PFSK-1 (cell line): ENCODE data around the gene HMOX1.

Experiments
- FOXP2 ChIP-seq: optimal IDR thresholded peaks from 2 replicates; pipeline ENCODE3; 2011; ENCODE audit warnings: borderline replicate concordance, control low read depth, inconsistent platforms; ENCODE audit not compliant: insufficient read depth; ENCODE audit errors: extremely low read length, extremely low read depth
- POLR2AphosphoS5 ChIP-seq: IDR thresholded peaks from 2 replicates; pipeline ENCODE4 v1.6.1; 2012; ENCODE audit warnings: low read depth, mild to moderate bottlenecking, control low read depth, low read length, moderate library complexity
- SIN3A ChIP-seq: IDR thresholded peaks from 2 replicates; pipeline ENCODE4 v1.6.1; 2012; ENCODE audit warnings: mild to moderate bottlenecking, low read length, moderate library complexity, borderline replicate concordance; ENCODE audit not compliant: insufficient read depth
- TAF1 ChIP-seq: IDR thresholded peaks from 2 replicates; pipeline ENCODE4 v1.6.1; 2012; ENCODE audit warnings: low read length, control low read depth, borderline replicate concordance; ENCODE audit not compliant: insufficient read depth
- TF ChIP-seq, protein P1 (sequence below), 2 experiments: IDR thresholded peaks; 2 replicates each; pipeline versions ENCODE4 v1.6.1 to v1.8.0; 2011 to 2012; ENCODE audit warnings: low read depth in 2 of 2, low read length in 2 of 2, control low read depth in 1 of 2, inconsistent platforms in 1 of 2, mild to moderate bottlenecking in 1 of 2, moderate library complexity in 1 of 2; ENCODE audit not compliant: insufficient read depth in 1 of 2

The HMOX1 gene

DNA sequence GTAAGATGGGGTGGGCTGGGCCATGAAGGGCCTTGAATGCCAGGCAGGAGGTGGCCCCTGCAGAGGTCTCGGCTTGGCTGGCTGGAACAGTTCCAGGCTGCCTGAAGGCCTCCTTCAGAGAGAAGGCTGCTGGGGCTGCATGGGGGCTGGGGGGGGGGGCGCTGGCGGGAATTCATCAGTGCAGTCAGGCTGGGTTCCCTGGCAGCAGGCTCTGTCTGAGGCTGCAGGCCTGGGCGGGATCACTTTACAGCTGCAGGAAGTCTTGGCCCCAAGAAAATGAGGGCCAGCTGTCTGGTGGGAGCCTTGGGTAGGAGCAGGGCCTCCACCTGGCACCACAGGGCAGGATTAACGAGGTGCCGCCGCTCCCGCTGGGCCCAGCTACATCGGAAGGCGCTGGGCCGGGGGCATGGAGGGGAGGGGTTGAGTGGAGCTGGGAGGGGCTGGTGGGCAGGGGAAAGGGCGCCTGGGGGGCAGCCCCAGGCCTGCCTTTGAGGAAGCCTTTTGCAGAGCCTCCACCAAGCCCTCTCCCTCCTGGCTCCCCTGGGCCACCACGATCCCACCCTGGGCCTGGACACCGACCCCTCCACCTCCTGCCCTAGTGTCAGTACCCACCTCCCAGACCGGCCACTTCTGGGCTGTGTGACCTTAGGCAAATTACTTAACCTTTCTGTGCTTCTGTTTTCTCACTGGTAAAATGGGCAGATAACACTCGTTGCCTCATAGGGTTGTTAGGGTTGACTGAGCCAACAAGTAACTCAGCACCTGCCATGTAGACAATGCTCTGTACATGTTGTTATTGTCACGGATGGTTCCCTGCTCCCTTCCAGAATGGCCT, 31.0 kb upstream of the HMOX1 start:
- TF ChIP-seq POLR2AphosphoS5 (no peak), SIN3A (no peak), TAF1 (no peak), FOXP2 (no peak)
- TF ChIP-seq, protein P1, sequence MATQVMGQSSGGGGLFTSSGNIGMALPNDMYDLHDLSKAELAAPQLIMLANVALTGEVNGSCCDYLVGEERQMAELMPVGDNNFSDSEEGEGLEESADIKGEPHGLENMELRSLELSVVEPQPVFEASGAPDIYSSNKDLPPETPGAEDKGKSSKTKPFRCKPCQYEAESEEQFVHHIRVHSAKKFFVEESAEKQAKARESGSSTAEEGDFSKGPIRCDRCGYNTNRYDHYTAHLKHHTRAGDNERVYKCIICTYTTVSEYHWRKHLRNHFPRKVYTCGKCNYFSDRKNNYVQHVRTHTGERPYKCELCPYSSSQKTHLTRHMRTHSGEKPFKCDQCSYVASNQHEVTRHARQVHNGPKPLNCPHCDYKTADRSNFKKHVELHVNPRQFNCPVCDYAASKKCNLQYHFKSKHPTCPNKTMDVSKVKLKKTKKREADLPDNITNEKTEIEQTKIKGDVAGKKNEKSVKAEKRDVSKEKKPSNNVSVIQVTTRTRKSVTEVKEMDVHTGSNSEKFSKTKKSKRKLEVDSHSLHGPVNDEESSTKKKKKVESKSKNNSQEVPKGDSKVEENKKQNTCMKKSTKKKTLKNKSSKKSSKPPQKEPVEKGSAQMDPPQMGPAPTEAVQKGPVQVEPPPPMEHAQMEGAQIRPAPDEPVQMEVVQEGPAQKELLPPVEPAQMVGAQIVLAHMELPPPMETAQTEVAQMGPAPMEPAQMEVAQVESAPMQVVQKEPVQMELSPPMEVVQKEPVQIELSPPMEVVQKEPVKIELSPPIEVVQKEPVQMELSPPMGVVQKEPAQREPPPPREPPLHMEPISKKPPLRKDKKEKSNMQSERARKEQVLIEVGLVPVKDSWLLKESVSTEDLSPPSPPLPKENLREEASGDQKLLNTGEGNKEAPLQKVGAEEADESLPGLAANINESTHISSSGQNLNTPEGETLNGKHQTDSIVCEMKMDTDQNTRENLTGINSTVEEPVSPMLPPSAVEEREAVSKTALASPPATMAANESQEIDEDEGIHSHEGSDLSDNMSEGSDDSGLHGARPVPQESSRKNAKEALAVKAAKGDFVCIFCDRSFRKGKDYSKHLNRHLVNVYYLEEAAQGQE (IDR thresholded peaks at IDR 0.05; ENCODE audit: insufficient read depth in 1 of 2, low read depth in 2 of 2, low read length in 2 of 2): no peak

DNA sequence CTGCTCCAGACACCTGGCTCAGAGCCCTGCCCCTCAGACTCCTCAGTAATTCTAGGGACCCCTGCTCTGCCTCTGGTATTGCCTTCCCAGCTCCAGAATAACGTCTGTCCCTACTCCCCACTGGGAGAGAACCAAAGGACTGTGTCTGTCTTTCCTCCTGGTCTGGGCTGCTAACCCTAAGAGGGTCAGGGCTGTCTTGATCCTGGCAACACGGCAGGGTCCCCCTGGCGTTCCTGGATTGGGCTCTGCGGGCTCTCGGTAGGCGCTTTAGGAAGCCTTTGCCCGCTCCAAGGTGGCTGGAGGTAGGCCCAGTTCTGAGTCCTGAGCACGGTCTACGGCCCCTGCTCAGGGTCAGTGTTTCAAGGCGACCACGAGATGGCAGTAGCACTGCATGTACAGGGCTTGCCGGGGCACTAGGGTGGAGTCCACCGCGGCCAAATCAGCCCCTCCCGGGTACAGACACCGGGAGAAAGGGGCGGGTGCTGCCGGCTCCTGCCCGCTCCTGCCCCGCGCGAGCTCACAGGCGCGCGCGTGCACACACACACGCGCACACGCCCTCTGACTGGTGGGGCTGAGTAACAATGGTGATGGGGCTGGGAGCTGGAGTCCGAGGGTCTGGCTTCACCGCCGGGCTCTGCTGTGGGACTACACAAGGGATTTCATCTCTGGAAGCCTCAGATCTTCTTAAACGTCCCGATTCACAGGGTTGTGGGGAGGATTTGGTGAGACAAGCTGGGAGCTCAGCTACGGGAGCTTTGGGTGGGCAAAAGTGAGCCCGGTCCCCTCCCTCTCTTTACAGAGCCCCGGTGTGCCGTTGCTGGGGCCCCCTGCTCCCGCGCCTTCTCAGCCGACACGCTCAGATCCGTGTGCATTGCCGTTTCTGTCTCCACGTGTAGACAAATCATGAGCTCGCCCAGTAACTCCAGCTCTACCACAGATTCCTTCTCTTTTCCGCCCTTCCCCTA, 30.1 kb upstream of the HMOX1 start:
- TF ChIP-seq POLR2AphosphoS5 (peak; percentile 79), SIN3A (0 out of 2 replicates have a peak, but pooled peaks have one; percentile 21), FOXP2 (peak; percentile 72), TAF1 (peak; percentile 64; the same call in 1 of the 2 replicates)
- TF ChIP-seq, protein P1 (IDR thresholded peaks at IDR 0.05; ENCODE audit: insufficient read depth in 1 of 2, low read depth in 2 of 2, low read length in 2 of 2): no peak; a peak in 1 of 4 replicates

DNA sequence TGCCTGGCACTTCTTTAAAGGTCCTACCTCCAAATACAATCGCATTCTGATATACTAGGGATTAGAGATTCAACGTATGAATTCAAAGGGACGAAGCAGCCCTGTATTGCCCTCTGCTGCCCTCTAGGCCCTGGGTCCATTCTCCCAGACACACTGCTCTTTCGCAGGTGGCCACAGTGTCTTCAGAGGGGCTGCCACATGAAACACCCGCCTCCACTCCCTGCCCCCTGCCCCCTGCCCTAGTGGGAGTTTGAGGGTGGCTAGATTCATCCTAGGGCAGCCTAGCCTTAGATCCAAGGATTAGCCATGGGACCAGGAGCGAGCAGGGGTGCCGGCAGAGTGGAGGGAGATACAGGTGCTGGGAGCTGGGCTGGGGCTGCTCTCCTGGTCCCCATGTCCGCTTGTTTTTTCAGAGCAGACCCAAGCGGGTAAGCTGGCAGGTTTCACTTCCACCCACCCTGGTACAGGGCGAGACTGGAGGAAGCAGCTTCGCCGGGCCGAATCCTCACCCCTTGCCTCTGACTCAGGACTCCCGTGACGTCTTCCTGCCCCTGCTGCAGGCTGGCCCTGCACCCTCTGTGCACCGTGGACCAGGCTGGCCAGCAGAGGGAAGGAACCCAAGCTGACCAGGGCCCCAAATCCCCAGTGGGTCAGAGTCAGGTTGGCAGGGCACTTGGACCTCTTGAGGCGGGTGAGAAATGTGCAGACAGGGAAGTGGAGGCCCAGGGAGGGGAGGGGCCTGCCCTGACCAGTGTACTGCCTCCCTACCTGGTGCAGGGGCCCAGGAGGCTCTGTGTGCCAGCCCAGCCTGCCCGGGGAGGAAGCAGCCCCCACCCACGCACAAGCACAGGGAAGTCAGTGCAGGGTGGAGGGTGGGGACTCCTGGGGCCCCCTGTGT, 28.4 kb upstream of the HMOX1 start:
- TF ChIP-seq TAF1 (no peak), SIN3A (no peak), FOXP2 (no peak), POLR2AphosphoS5 (no peak)
- TF ChIP-seq, protein P1 (IDR thresholded peaks at IDR 0.05; ENCODE audit: insufficient read depth in 1 of 2, low read depth in 2 of 2, low read length in 2 of 2): no peak

DNA sequence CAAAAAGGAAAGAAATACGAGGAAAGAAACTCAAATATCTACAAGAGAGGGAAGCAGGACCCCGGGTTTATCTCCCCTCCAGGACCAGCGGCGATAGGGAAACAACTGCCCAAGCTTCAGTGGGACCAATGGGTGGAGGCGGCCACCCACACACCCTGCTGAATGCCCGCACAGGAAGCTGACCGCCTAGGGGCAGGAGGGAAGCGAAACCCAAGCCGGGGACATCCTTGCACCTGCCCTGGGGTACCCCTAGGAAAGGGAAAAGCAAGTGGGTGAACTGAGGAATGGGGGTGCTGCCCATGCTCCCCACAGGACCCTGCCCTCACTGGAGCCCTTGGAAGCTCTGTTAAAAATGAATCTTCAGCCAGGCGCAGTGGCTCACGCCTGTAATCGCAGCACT, 27.6 kb upstream of the HMOX1 start:
- no peak for TF ChIP-seq TAF1
- TF ChIP-seq POLR2AphosphoS5: no peak
- no peak for TF ChIP-seq FOXP2
- no peak for TF ChIP-seq SIN3A
- TF ChIP-seq, protein P1 (IDR thresholded peaks at IDR 0.05; ENCODE audit: insufficient read depth in 1 of 2, low read depth in 2 of 2, low read length in 2 of 2): no peak
